Adrenal gland (tissue), 5 donors: ENCODE data around the gene PDPN.

Experiments
- POLR2A ChIP-seq, 2 donors: fragments of 450-650 bp; IDR thresholded peaks; one replicate each; pipeline ENCODE4 v1.6.1; 2017; ENCODE audit warnings: antibody characterized with exemption in 2 of 2, mild to moderate bottlenecking in 2 of 2, moderate library complexity in 1 of 2
- TF ChIP-seq, protein P1 (sequence below), 6 experiments: fragments of 450-650 bp in 4 of 6; fragments of 200-600 bp in 2 of 6; sonication (generic) in 1 of 6; IDR thresholded peaks; 1 replicate in 5 of 6; 2 replicates in 1 of 6; pipeline versions ENCODE4 v1.5.1 to v1.8.0; 2016 to 2021; ENCODE audit warnings: antibody characterized with exemption in 6 of 6, mild to moderate bottlenecking in 2 of 6, moderate library complexity in 1 of 6
- donor health status: DM: no; HTN: no; CAD: no.

DNA sequence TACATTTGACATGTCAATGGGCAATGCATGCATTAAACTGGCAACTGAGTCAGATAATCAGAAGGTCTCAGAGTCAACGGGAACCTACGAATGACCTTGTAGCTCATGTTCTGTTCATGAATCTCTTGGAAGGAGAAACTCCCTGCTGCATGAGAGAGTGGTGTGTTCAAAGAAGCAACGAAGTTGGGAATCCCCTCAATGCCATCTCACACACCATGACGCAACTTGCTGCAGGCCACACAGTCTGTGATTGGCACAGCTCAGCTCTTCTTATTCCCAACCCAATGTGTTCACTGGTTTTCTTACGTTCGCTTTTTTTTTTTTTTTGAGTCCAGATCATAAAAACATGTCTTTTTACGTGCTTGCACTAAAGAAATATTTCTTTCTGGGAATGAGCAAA lies 62.9 kb downstream of the PDPN start:
- no peak for TF ChIP-seq POLR2A (IDR thresholded peaks at IDR 0.05)
- TF ChIP-seq, protein P1, sequence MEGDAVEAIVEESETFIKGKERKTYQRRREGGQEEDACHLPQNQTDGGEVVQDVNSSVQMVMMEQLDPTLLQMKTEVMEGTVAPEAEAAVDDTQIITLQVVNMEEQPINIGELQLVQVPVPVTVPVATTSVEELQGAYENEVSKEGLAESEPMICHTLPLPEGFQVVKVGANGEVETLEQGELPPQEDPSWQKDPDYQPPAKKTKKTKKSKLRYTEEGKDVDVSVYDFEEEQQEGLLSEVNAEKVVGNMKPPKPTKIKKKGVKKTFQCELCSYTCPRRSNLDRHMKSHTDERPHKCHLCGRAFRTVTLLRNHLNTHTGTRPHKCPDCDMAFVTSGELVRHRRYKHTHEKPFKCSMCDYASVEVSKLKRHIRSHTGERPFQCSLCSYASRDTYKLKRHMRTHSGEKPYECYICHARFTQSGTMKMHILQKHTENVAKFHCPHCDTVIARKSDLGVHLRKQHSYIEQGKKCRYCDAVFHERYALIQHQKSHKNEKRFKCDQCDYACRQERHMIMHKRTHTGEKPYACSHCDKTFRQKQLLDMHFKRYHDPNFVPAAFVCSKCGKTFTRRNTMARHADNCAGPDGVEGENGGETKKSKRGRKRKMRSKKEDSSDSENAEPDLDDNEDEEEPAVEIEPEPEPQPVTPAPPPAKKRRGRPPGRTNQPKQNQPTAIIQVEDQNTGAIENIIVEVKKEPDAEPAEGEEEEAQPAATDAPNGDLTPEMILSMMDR (IDR thresholded peaks at IDR 0.05): no peak
